Measurements from ENCODE around the gene MYCN.

MYCN gene

GRCh38 chr2:15932394-15933183 is 7.8 kb upstream of the MYCN start:
- DNase-seq: no peak

GRCh38 chr2:15933184-15933845 is 7.0 kb upstream of the MYCN start:
- no peak for DNase-seq

- no peak for DNase-seq
These were observed 5.9 kb upstream of the MYCN start for GRCh38 chr2:15934291-15934945.

GRCh38 chr2:15935189-15935588 is 5.2 kb upstream of the MYCN start:
- no peak for DNase-seq

- no peak for DNase-seq
These were observed 4.7 kb upstream of the MYCN start for GRCh38 chr2:15935675-15936074.

- no peak for DNase-seq
These were observed 3.9 kb upstream of the MYCN start for GRCh38 chr2:15936277-15937104.

GRCh38 chr2:15937105-15937881 is 3.1 kb upstream of the MYCN start:
- no peak for DNase-seq

GRCh38 chr2:15937882-15938802 is 2.2 kb upstream of the MYCN start:
- no peak for DNase-seq

- no peak for DNase-seq
These were observed 1.4 kb upstream of the MYCN start for GRCh38 chr2:15938803-15939555.

- DNase-seq: no peak
These were observed 845 bp upstream of the MYCN start for GRCh38 chr2:15939556-15939853.

- no peak for DNase-seq
These were observed 521 bp downstream of the MYCN start for GRCh38 chr2:15940661-15941480.

GRCh38 chr2:15941481-15941850 is 1.1 kb downstream of the MYCN start:
- no peak for DNase-seq

GRCh38 chr2:15941871-15942710 is 1.7 kb downstream of the MYCN start:
- peak in 1 of 4 experiments; percentile 7 for DNase-seq

- DNase-seq: no peak
These were observed 2.5 kb downstream of the MYCN start for GRCh38 chr2:15942711-15943345.

GRCh38 chr2:15943378-15944280 is 3.3 kb downstream of the MYCN start:
- no peak for DNase-seq

- no peak for DNase-seq
These were observed 4.1 kb downstream of the MYCN start for GRCh38 chr2:15944325-15945017.
